ENCODE results near the gene DNAJB12. TPM values are rescaled to one million over a fixed set of nuclear protein-coding genes. Genes with fewer than 3 reads are reported as not detected.

Gene DNAJB12
- total RNA-seq, 1 experiment from 2014 or later, result 68.1 TPM

GRCh38 chr10:72340510-72341261 is 14.0 kb downstream of the DNAJB12 start:
- Mint-ChIP-seq H3K36me3 (ENCODE audit: insufficient read depth, unreplicated experiment) (peaks cover 51% of the 10 kb centered on the region), H3K4me1 (ENCODE audit: insufficient read depth, unreplicated experiment) (peaks cover 21% of the 10 kb centered on the region), H3K27me3 (ENCODE audit: insufficient read depth, unreplicated experiment) (no peaks in the 10 kb centered on the region), H3K27ac (ENCODE audit: low read depth, unreplicated experiment) (no peak overlapping the region), H3K4me3 (ENCODE audit: unreplicated experiment) (no peak overlapping the region), H3K9me3 (ENCODE audit: unreplicated experiment) (no peaks in the 10 kb centered on the region)
- ChIA-PET POLR2A (no interaction called here), CTCF (interaction anchor here (0.6 to 7.3 kb wide), 14 partner anchors 9 to 442 kb away, joined by 3 to 68 read pairs (median 3); partner anchors contain the start of gene DDIT4)
- intact Hi-C loops (cut with micrococcal nuclease), result no loop called here
- peak; percentile 68 for DNase-seq (ENCODE audit: unreplicated experiment)
- peak; percentile 96 for TF ChIP-seq CTCF (IDR thresholded peaks at IDR 0.05; ENCODE audit: unreplicated experiment)
- BruUV-seq (replicated peaks), result no TSS peak

DNA sequence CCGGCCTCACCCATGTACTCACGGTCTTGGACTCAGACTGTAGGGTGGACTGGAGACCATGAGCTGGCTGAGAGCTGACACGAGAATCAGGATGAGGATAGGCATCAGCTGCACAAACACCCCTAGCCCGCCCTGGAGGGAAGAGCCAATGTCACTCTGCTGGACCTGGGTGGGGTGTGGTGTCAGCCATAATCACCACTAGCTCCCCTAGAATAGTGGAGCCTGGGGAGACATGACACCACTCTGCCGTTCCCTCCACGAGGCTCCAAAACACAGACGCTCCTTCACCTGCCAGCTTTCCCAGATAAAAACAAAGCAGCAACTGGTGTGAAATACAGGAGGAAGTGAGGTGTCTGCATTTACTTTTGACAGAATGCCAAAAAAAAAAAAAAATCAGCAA is 16.5 kb downstream of the DNAJB12 start:
- peaks cover 57% of the 10 kb centered on the region for H3K36me3 Mint-ChIP-seq (ENCODE audit: insufficient read depth, unreplicated experiment)
- no peak overlapping the region for H3K27ac Mint-ChIP-seq (ENCODE audit: low read depth, unreplicated experiment)
- no peak overlapping the region for H3K4me3 Mint-ChIP-seq (ENCODE audit: unreplicated experiment)
- no peaks in the 10 kb centered on the region for H3K9me3 Mint-ChIP-seq (ENCODE audit: unreplicated experiment)
- TF ChIP-seq CTCF (IDR thresholded peaks at IDR 0.05; ENCODE audit: unreplicated experiment), result no peak
- H3K4me1 Mint-ChIP-seq (ENCODE audit: insufficient read depth, unreplicated experiment), result peaks cover 42% of the 10 kb centered on the region
- intact Hi-C loops (cut with micrococcal nuclease), result loop anchor here (5.0 kb wide), 1 partner anchor 441 kb away; no protein-coding TSS in a partner anchor
- no peaks in the 10 kb centered on the region for H3K27me3 Mint-ChIP-seq (ENCODE audit: insufficient read depth, unreplicated experiment)
- no TSS peak for BruUV-seq (replicated peaks)
- POLR2A ChIA-PET, result interaction anchor here (0.6 to 12.8 kb wide), 9 partner anchors 11 to 294 kb away, joined by 3 to 399 read pairs (median 10); partner anchors contain the start of gene DDIT4
- CTCF ChIA-PET, result interaction anchor here (0.7 to 7.3 kb wide), 16 partner anchors 9 to 293 kb away, joined by 3 to 68 read pairs (median 8); partner anchors contain the start of gene DDIT4
- no peak for DNase-seq (ENCODE audit: unreplicated experiment)

DNA sequence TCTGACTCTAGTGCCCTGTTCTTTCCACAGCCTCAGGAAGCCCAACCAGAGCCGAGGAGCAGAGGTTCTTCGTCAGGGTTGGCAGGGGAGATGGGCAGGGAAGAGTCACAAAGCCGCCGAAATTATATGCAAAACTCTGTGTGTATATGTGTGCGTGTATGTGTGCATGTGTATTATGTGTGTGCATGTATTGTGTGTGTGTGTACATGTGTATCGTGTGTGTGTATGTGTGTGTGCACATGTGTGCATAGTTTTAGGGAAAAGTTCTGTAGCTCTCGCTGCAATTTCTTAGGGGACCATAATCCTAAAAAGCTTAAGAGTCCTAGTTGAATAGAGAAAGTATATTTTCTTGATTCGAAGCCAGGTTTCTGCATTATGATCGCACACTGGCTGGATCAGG is 17.0 kb downstream of the DNAJB12 start:
- no peak for TF ChIP-seq CTCF (IDR thresholded peaks at IDR 0.05; ENCODE audit: unreplicated experiment)
- H3K27ac Mint-ChIP-seq (ENCODE audit: low read depth, unreplicated experiment), result no peak overlapping the region
- no peak for DNase-seq (ENCODE audit: unreplicated experiment)
- CTCF ChIA-PET, result interaction anchor here (0.6 to 7.3 kb wide), 32 partner anchors 9 to 1558 kb away, joined by 3 to 68 read pairs (median 5); partner anchors contain the start of gene DDIT4
- intact Hi-C loops (cut with micrococcal nuclease), result loop anchor here (1.0 to 5.0 kb wide), 4 partner anchors 211 to 440 kb away; no protein-coding TSS in a partner anchor
- POLR2A ChIA-PET, result interaction anchor here (0.6 to 12.8 kb wide), 20 partner anchors 10 to 981 kb away, joined by 3 to 399 read pairs (median 5); partner anchors contain the start of genes ANAPC16, ASCC1 and DDIT4
- H3K4me1 Mint-ChIP-seq (ENCODE audit: insufficient read depth, unreplicated experiment), result peaks cover 42% of the 10 kb centered on the region
- H3K27me3 Mint-ChIP-seq (ENCODE audit: insufficient read depth, unreplicated experiment), result no peaks in the 10 kb centered on the region
- H3K36me3 Mint-ChIP-seq (ENCODE audit: insufficient read depth, unreplicated experiment), result peaks cover 57% of the 10 kb centered on the region
- no TSS peak for BruUV-seq (replicated peaks)
- no peaks in the 10 kb centered on the region for H3K9me3 Mint-ChIP-seq (ENCODE audit: unreplicated experiment)
- H3K4me3 Mint-ChIP-seq (ENCODE audit: unreplicated experiment), result no peak overlapping the region

DNA sequence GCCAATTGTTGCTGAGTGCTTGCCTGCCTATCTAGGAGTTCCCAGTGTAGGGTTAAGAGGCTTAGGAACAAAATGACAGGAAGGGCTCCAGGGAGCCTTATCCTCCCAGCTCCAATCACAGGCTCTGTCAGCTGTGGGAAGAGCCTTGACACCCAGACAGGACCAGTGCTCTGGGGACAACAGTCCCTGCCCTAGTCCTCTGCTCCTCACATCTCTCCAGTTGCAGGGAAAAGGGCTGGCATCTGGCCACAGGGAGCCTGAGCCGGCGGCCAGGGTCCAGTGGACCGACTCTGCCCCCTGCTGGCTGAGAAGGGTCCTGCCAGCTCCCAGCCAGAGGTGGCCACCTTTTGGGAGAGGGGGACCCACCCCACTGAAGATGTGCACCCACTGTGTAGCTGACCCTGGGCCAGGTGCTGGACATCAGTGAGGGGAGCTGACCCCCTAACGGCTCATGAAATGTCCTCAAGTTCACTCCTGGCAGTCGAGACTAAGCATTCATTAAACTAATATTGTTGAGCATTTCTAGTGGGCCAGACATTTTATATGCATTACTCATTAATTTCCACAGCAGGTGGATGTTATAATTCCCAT is 17.6 kb downstream of the DNAJB12 start:
- Mint-ChIP-seq H3K27ac (ENCODE audit: low read depth, unreplicated experiment) (peak overlapping the region; percentile 79), H3K4me3 (ENCODE audit: unreplicated experiment) (peak overlapping the region; percentile 72), H3K36me3 (ENCODE audit: insufficient read depth, unreplicated experiment) (peaks cover 57% of the 10 kb centered on the region), H3K27me3 (ENCODE audit: insufficient read depth, unreplicated experiment) (no peaks in the 10 kb centered on the region), H3K4me1 (ENCODE audit: insufficient read depth, unreplicated experiment) (peaks cover 42% of the 10 kb centered on the region), H3K9me3 (ENCODE audit: unreplicated experiment) (no peaks in the 10 kb centered on the region)
- peak; percentile 96 for TF ChIP-seq CTCF (IDR thresholded peaks at IDR 0.05; ENCODE audit: unreplicated experiment)
- peak; percentile 93 for DNase-seq (ENCODE audit: unreplicated experiment)
- CTCF ChIA-PET, result interaction anchor here (0.6 to 7.3 kb wide), 35 partner anchors 8 to 1557 kb away, joined by 3 to 68 read pairs (median 5); partner anchors contain the start of gene DDIT4
- POLR2A ChIA-PET, result interaction anchor here (0.6 to 12.8 kb wide), 21 partner anchors 10 to 980 kb away, joined by 3 to 399 read pairs (median 5); partner anchors contain the start of genes ANAPC16, ASCC1 and DDIT4
- no TSS peak for BruUV-seq (replicated peaks)
- intact Hi-C loops (cut with micrococcal nuclease), result loop anchor here (1.0 to 5.0 kb wide), 4 partner anchors 211 to 440 kb away; no protein-coding TSS in a partner anchor

Data from MCF 10A (cell line).